Endothelial cell of umbilical vein (primary cell): ENCODE results near the gene MID1. TPM values are rescaled to one million over a fixed set of nuclear protein-coding genes. Genes with fewer than 3 reads are reported as not detected.

ENCODE experiments used
- BruUV-seq: library from RNA; stranded (reverse); fragments of 400-500 nt; replicated peaks from 2 replicates; lab custom pipeline; 2021; lab: Mats Ljungman, UMichigan
- CTCF ChIA-PET: fragments of 300-600, 350-600 bp; sonication (Branson Sonifier 250); formaldehyde crosslinking; loops from one replicate; lab custom pipeline; 2021; ENCODE audit warnings: antibody characterized with exemption, inconsistent platforms; lab: Charles Lee
- POLR2A ChIA-PET: fragments of 300-600, 350-600 bp; sonication (Branson Sonifier 250); formaldehyde crosslinking; loops from one replicate; lab custom pipeline; 2021; ENCODE audit warnings: antibody characterized with exemption, inconsistent platforms; lab: Charles Lee
- DNase-seq: peaks from one replicate; pipeline ENCODE4 v3.0.0-alpha.2; 2011; ENCODE audit warnings: low read depth, low spot score
- FAIRE-seq: peaks from 2 replicates; lab custom pipeline; 2011; peaks lifted over from hg19 to GRCh38; lab: Jason Lieb, UNC
- H2AFZ ChIP-seq: 2 replicates; pipeline ENCODE4 v1.6.0; 2012; ENCODE audit warnings: low read depth, low read length, control low read depth, inconsistent platforms
- H3K27ac ChIP-seq: 2 replicates; pipeline ENCODE4 v1.5.1; 2011; ENCODE audit warnings: low read depth, mild to moderate bottlenecking, control low read depth, low read length, moderate library complexity; ENCODE audit not compliant: insufficient read depth
- H3K27me3 ChIP-seq, 2 experiments: 2 replicates each; pipeline versions ENCODE4 v1.6.0 to v1.6.1; 2011; ENCODE audit warnings: low read length in 2 of 2, mixed read lengths in 1 of 2; ENCODE audit not compliant: control insufficient read depth in 2 of 2, insufficient read depth in 2 of 2
- H3K36me3 ChIP-seq, 2 experiments: 2 replicates in 1 of 2; 3 replicates in 1 of 2; pipeline ENCODE4 v1.5.1; 2011; ENCODE audit warnings: low read length in 2 of 2, mild to moderate bottlenecking in 1 of 2, moderate library complexity in 1 of 2; ENCODE audit not compliant: control insufficient read depth in 2 of 2, insufficient read depth in 2 of 2; ENCODE audit errors: extremely low read depth in 1 of 2
- H3K4me1 ChIP-seq: 3 replicates; pipeline ENCODE4 v1.5.1; 2011; ENCODE audit warnings: mild to moderate bottlenecking, low read length; ENCODE audit not compliant: control insufficient read depth, insufficient read depth; ENCODE audit errors: extremely low read depth
- H3K4me2 ChIP-seq: 2 replicates; pipeline ENCODE4 v1.6.1; 2011; ENCODE audit warnings: low read length, control low read depth, mixed read lengths; ENCODE audit not compliant: insufficient read depth
- H3K4me3 ChIP-seq, 3 experiments: fragments of 200-600 bp in 1 of 3; sonication (generic), shearing (Covaris generic) in 1 of 3; replicated peaks in 1 of 3; 2 replicates each; pipeline ENCODE4 v1.5.1; 2011 to 2016; ENCODE audit warnings: control low read depth in 3 of 3, low read length in 3 of 3, mild to moderate bottlenecking in 2 of 3, inconsistent platforms in 1 of 3, low read depth in 1 of 3, moderate library complexity in 1 of 3; ENCODE audit not compliant: insufficient read depth in 1 of 3
- H3K79me2 ChIP-seq: 2 replicates; pipeline ENCODE4 v1.6.0; 2012; ENCODE audit warnings: low read length, inconsistent platforms; ENCODE audit not compliant: control insufficient read depth, insufficient read depth
- H3K9ac ChIP-seq: replicated peaks from 2 replicates; pipeline ENCODE3; 2011; ENCODE audit warnings: low read length, control low read depth; ENCODE audit not compliant: insufficient read depth; ENCODE audit errors: extremely low read depth
- H3K9me1 ChIP-seq: replicated peaks from 3 replicates; pipeline ENCODE4 v1.6.0; 2011; ENCODE audit warnings: mild to moderate bottlenecking, low read length; ENCODE audit not compliant: control insufficient read depth, insufficient read depth; ENCODE audit errors: extremely low read depth
- H3K9me3 ChIP-seq: replicated peaks from 2 replicates; pipeline ENCODE4 v1.5.1; 2012; ENCODE audit warnings: low read length, inconsistent platforms; ENCODE audit not compliant: control insufficient read depth, insufficient read depth
- H4K20me1 ChIP-seq: replicated peaks from 2 replicates; pipeline ENCODE3; 2011; ENCODE audit warnings: mild to moderate bottlenecking, low read length; ENCODE audit not compliant: control insufficient read depth, insufficient read depth; ENCODE audit errors: extremely low read depth
- CTCF ChIP-seq, 2 donors: IDR thresholded peaks; 1 replicate in 1 of 2; 2 replicates in 1 of 2; pipeline ENCODE4 v1.5.1; 2011; ENCODE audit warnings: low read length in 2 of 2, mild to moderate bottlenecking in 2 of 2, moderate library complexity in 2 of 2, control low read depth in 1 of 2, inconsistent platforms in 1 of 2, low read depth in 1 of 2; ENCODE audit not compliant: insufficient read depth in 1 of 2; ENCODE audit errors: extremely low read depth in 1 of 2
- EZH2 ChIP-seq: IDR thresholded peaks from 2 replicates; pipeline ENCODE4 v1.6.1; 2012; ENCODE audit warnings: borderline replicate concordance, low read depth, mild to moderate bottlenecking, moderate library complexity, low read length, inconsistent platforms; ENCODE audit not compliant: severe bottlenecking
- FOS ChIP-seq: IDR thresholded peaks from 2 replicates; pipeline ENCODE4 v1.6.1; 2011; ENCODE audit warnings: mild to moderate bottlenecking, low read length, moderate library complexity, borderline replicate concordance; ENCODE audit not compliant: insufficient read depth
- GATA2 ChIP-seq: IDR thresholded peaks from 2 replicates; pipeline ENCODE4 v1.7.0; 2011; ENCODE audit warnings: low read depth, mild to moderate bottlenecking, moderate library complexity, mixed read lengths, low read length; ENCODE audit not compliant: insufficient read length, insufficient read depth
- JUN ChIP-seq: IDR thresholded peaks from 2 replicates; pipeline ENCODE4 v1.6.1; 2011; ENCODE audit warnings: borderline replicate concordance, low read depth; ENCODE audit not compliant: insufficient read length, insufficient read depth
- MAX ChIP-seq: IDR thresholded peaks from 2 replicates; pipeline ENCODE4 v1.6.1; 2011; ENCODE audit not compliant: insufficient read depth, insufficient read length
- MYC ChIP-seq: IDR thresholded peaks from one replicate; pipeline ENCODE4 v1.6.1; 2011; ENCODE audit warnings: mild to moderate bottlenecking, low read depth, low read length
- POLR2A ChIP-seq: IDR thresholded peaks from 2 replicates; pipeline ENCODE4 v1.6.1; 2012; ENCODE audit warnings: low read depth, mild to moderate bottlenecking, control low read depth, low read length
- POLR2AphosphoS5 ChIP-seq: IDR thresholded peaks from 2 replicates; pipeline ENCODE4 v1.6.1; 2012; ENCODE audit warnings: low read depth, mild to moderate bottlenecking, control low read depth, low read length, moderate library complexity; ENCODE audit not compliant: insufficient read depth
- dilution Hi-C: fragments of 300-500 bp; cut with MboI; formaldehyde crosslinking; loops from one replicate; pipeline ENCODE4 v1.15.0; 2019; ENCODE audit warnings: low sequenced_read_pairs; ENCODE audit not compliant: extremely low pct_ligation_motif_present
- intact Hi-C: fragments of 100-400 bp; cut with micrococcal nuclease; formaldehyde crosslinking; loops from one replicate; pipeline ENCODE4 v1.10.0; 2022
- polyA plus RNA-seq, 4 experiments: library from polyadenylated mRNA; depleted of rRNA in 3 of 4; stranded (reverse) in 3 of 4; unstranded in 1 of 4; fragments of >200 nt; gene quantifications; 2 replicates each; pipeline versions ENCODE4 v1.2.1 to v1.2.3, GENCODE V29; 2011 to 2012; ENCODE audit warnings: missing spikeins in 1 of 4
- total RNA-seq: library from RNA; stranded (reverse); gene quantifications from 2 replicates; pipeline ENCODE4 v1.2.3, GENCODE V29; 2021

MID1 gene
- total and polyA plus RNA-seq, 2 donors (not counting 3 experiments of a cell fraction or from before 2014, with no cell fraction given) = 21.3 to 29.8 TPM

- DNase-seq (peak; percentile 63), FAIRE-seq (no peak)
- Histone ChIP-seq H3K27me3 (no peaks in the 10 kb centered on the region), H3K79me2 (no peaks in the 10 kb centered on the region), H4K20me1 (no peaks in the 10 kb centered on the region), H3K9me1 (no peaks in the 10 kb centered on the region), H2AFZ (no peak overlapping the region), H3K36me3 (no peaks in the 10 kb centered on the region), H3K27ac (peak overlapping the region; percentile 30), H3K4me2 (peak overlapping the region; percentile 49), H3K4me3 (peak overlapping the region in 1 of 3 experiments; percentile 21), H3K9ac (no peak overlapping the region), H3K4me1 (peaks cover 16% of the 10 kb centered on the region), H3K9me3 (no peaks in the 10 kb centered on the region)
- intact Hi-C loops (loop anchor here (5.0 kb wide), 1 partner anchor 52 kb away; no protein-coding TSS in a partner anchor), dilution Hi-C loops (no loop called here)
- TF ChIP-seq GATA2 = no peak
- TF ChIP-seq CTCF (IDR thresholded peaks at IDR 0.05; ENCODE audit: extremely low read depth in 1 of 2, insufficient read depth in 1 of 2, low read depth in 1 of 2, low read length in 2 of 2) = no peak
- TF ChIP-seq JUN = no peak
- TF ChIP-seq FOS = no peak
- TF ChIP-seq EZH2 = no peak
- no peak for TF ChIP-seq POLR2AphosphoS5
- TF ChIP-seq MYC = no peak
- TF ChIP-seq MAX = no peak
- no peak for TF ChIP-seq POLR2A
- ChIA-PET CTCF (interaction anchor here (1.3 kb wide), 1 partner anchor 92 kb away, joined by 4 read pairs; no protein-coding TSS in a partner anchor), POLR2A (no interaction called here)
- no TSS peak for BruUV-seq
These were observed 114.7 kb downstream of the MID1 start for GRCh38 chrX:10505726-10506125.
